NCI-H2171 (cell line): ENCODE measurements around the gene CRY1.
"Not testable (repeated sequence)": the region's sequence is repeated elsewhere in the genome, so short reads cannot be mapped to it uniquely, and the experiment has no call there.

Experiments used
- DNase-seq: peaks from one replicate; lab custom pipeline; 2025; lab: John Stamatoyannopoulos, UW

CRY1 gene

DNA sequence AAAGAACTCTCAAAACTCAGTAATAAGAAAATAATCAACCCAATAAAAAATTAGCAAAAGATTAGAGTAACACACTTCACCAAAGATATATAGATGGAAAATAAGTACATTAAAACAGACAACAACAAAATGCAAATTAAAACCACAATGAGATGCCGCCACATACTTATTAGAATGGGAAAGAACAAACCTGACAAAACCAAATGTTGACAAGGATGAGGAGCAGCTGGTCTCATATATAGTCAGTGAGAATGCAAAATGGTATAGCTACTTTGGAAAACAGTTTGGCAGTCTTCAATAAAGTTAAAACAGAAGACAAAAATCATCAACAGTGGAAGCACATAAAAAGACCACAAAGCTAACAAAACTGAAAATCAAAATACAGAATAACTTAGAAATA, 29.1 kb downstream of the CRY1 start:
- DNase-seq = no peak

DNA sequence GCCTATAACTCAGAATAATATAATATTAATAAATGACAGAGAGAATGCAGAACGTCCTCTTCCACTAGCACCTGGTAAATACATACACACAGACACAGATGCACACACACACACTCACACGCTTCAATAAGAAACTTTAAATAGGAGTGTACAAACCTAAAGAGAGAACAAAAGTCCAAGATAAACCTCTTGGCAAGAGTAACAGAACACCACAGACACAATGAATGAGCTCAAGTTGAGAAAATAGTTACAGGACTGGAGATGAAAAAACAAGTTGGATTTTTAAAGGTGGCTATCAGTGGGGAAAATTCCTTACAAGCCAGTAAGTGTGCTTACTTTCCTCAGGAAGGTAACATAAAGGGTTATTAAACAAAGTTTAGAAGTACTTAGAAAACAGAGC, 35.2 kb downstream of the CRY1 start:
- DNase-seq = no peak

- no peak for DNase-seq
Observed at GRCh38 chr12:107057071-107057834, 36.1 kb downstream of the CRY1 start.

- no peak for DNase-seq
Observed at GRCh38 chr12:107053709-107054108, 39.6 kb downstream of the CRY1 start.

- DNase-seq = no peak
Observed at GRCh38 chr12:107045186-107045585, 48.2 kb downstream of the CRY1 start.

DNA sequence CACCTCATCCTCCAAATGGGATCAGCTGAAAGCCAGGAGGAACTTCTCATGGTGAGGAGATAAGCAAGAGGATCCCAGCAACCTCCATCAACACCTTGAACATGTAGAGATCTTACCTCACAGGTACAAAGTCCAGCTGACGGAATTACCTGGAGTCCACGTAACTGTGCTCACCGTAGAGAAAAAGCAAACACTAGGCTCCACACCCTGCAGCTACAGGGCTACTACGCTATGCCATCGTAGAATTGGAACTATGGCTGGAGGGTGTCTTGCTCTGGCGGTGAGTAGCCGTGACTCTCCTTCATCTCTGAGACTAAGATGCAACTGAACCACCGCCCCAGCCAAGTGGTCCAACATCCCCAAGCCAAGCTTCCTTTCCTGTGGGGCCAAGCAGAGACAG, 50.5 kb downstream of the CRY1 start:
- DNase-seq = no peak

GRCh38 chr12:107035733-107036132, 57.6 kb downstream of the CRY1 start:
- DNase-seq = no peak

DNA sequence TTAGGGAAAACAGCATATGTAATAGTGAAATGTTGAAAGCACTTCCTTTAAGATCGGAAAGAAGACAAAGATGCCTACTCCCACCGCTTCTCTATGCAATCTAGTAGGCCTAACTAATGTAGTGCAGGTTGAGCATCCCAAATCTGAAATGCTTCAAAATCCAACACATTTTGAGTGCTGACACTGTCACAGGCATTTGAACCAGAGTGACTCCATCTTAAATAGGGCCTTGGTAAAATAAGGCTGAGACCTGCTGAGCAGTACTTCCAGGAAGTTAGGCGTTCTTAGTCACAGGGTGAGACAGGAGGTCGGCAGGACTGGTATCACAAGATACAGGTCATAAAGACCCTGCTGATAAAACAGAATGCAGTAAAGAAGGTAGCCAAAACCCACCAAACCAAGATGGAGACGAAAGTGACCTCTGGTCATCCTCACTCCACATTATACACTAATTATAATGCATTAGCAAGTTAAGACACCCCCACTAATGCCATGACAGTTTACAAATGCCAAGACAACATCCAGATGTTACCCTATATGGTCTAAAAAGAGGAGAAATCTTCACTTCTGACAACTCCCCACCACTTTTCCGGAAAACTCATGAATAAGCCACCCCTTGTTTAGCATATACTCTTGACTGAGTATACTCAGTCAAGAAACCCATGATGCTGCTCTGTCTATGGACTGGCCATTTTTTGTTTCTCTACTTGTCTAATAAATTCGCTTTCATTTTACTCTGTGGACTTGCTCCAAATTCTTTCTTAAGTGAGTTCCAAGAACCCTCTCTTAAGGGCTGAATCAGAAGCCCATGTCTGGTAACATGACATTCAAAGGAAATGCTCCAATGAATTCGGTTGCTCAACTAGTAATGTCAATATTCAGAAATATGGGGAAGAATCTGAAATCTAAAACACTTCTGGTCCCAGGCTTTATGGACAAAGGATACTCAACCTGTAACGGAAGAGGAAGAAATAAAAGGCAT, 59.3 kb downstream of the CRY1 start:
- no peak for DNase-seq

DNA sequence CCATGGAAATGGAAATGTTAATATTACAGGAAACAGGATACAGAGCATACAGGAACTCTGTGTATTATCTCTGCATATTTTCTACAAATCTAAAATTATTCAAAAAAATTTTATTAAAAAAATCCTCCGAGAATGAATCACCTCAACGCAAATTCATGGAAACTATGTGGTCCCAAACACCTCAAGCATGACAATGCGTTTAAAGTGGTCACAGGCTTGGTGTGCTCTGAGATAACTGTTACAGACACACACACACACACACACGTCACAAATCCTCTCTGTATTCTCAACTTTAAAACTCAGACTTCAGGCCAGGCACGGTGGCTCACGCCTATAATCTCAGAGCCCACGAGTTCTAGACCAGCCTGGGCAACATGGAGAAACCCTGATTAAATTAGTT, 61.1 kb downstream of the CRY1 start:
- DNase-seq = no peak

- DNase-seq = no peak
Observed at GRCh38 chr12:107031061-107031460, 62.3 kb downstream of the CRY1 start.

GRCh38 chr12:107029081-107029480, 64.3 kb downstream of the CRY1 start:
- no peak for DNase-seq

GRCh38 chr12:107027636-107028053, 65.7 kb downstream of the CRY1 start:
- DNase-seq = no peak

- DNase-seq = no peak
Observed at GRCh38 chr12:107026806-107027635, 66.3 kb downstream of the CRY1 start.

DNA sequence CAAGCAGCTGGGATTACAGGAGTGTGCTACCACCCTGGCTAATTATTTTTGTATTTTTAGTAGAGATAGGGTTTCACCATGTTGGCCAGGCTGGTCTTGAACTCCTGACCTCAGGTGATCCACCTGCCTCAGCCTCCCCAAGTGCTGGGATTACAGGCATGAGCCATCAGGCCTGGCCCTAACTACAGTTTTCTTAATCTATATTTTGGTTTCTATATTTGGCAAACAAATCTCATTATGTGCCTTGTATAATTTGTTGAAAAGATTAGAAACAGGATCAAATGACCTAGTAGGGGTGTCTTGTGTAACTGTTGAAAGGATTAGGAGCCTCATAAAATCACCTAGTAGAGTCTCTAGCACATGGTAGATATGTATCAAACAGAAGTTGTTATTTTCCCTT, 67.0 kb downstream of the CRY1 start:
- not testable (repeated sequence) for DNase-seq

GRCh38 chr12:107025671-107026070, 67.7 kb downstream of the CRY1 start:
- no peak for DNase-seq

DNA sequence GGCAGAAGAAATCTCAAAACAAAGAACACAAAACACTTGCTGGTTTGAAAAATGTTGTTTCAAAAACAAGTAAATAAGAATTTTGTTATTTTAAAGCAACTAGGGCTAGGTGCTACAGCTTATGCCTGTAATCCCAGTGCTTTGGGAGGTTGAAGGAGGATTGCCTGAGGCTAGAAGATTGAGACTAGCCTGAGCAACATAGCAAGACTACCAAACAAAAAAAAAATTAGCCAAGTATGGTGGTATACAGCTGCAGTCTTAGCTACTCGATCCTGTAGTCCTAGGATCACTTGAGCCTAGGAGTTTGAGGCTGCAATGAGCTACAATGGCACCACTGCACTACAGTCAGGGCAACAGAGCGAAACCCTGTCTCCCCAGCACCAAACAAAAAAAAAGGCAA, 73.8 kb downstream of the CRY1 start:
- no peak for DNase-seq

GRCh38 chr12:107017042-107017441, 76.3 kb downstream of the CRY1 start:
- no peak for DNase-seq

GRCh38 chr12:107014055-107014454, 79.3 kb downstream of the CRY1 start:
- no peak for DNase-seq

GRCh38 chr12:107012736-107013425, 80.5 kb downstream of the CRY1 start:
- no peak for DNase-seq

GRCh38 chr12:107011519-107011918, 81.8 kb downstream of the CRY1 start:
- no peak for DNase-seq

DNA sequence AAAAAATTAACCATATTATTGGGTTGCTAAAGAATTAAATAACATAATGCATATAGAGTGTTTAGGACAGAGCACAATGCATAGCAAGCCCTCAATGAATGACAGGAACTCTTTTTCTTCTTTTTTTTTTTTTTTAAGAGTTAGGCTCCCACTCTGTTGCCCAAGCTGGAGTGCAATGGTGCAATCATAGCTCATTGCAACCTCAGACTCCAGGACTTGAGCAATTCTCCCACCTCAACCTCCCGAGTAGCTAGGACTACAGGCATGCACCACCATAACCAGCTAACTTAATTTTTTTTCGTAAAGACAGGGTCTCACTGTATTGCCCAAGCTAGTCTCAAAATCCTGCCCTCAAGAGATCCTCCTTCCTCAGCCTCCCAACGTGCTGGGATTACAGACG, 85.9 kb downstream of the CRY1 start:
- DNase-seq = no peak

- DNase-seq = not testable (repeated sequence)
Observed at GRCh38 chr12:107002665-107003064, 90.7 kb downstream of the CRY1 start.
